HG03520 (cell line): ENCODE results near the gene NFKBIA.
"Not testable (repeated sequence)": the region's sequence is repeated elsewhere in the genome, so short reads cannot be mapped to it uniquely, and the experiment has no call there.

ENCODE experiments used
- ATAC-seq: cut with Tn5 transposase; IDR thresholded peaks from one replicate; pipeline ENCODE4 v1.9.1; 2021; ENCODE audit warnings: mild to moderate bottlenecking, moderate library complexity; ENCODE audit not compliant: unreplicated experiment

The NFKBIA gene

GRCh38 chr14:35392103-35392502 lies 12.4 kb downstream of the NFKBIA start:
- no peak for ATAC-seq

GRCh38 chr14:35391388-35391710 lies 13.2 kb downstream of the NFKBIA start:
- no peak for ATAC-seq

- peak; percentile 70 for ATAC-seq
Measured at GRCh38 chr14:35390577-35391387, 13.8 kb downstream of the NFKBIA start.

- no peak for ATAC-seq
Measured at GRCh38 chr14:35389315-35389667, 15.3 kb downstream of the NFKBIA start.

GRCh38 chr14:35388656-35389314 lies 15.8 kb downstream of the NFKBIA start:
- ATAC-seq: no peak

- no peak for ATAC-seq
Measured at GRCh38 chr14:35387713-35388579, 16.6 kb downstream of the NFKBIA start.

- no peak for ATAC-seq
Measured at GRCh38 chr14:35387219-35387618, 17.3 kb downstream of the NFKBIA start.

GRCh38 chr14:35386673-35387125 lies 17.9 kb downstream of the NFKBIA start:
- no peak for ATAC-seq

- no peak for ATAC-seq
Measured at GRCh38 chr14:35385042-35385839, 19.3 kb downstream of the NFKBIA start.

GRCh38 chr14:35384455-35385041 lies 20.0 kb downstream of the NFKBIA start:
- no peak for ATAC-seq

GRCh38 chr14:35383569-35384454 lies 20.7 kb downstream of the NFKBIA start:
- no peak for ATAC-seq

GRCh38 chr14:35380794-35381193 lies 23.8 kb downstream of the NFKBIA start:
- ATAC-seq: no peak

GRCh38 chr14:35379234-35379933 lies 25.2 kb downstream of the NFKBIA start:
- ATAC-seq: not testable (repeated sequence)

- ATAC-seq: no peak
Measured at GRCh38 chr14:35378425-35379233, 25.9 kb downstream of the NFKBIA start.

GRCh38 chr14:35375558-35376025 lies 29.0 kb downstream of the NFKBIA start:
- no peak for ATAC-seq

- no peak for ATAC-seq
Measured at GRCh38 chr14:35374263-35374712, 30.3 kb downstream of the NFKBIA start.

GRCh38 chr14:35373208-35373607 lies 31.3 kb downstream of the NFKBIA start:
- ATAC-seq: not testable (repeated sequence)

- no peak for ATAC-seq
Measured at GRCh38 chr14:35370969-35371368, 33.6 kb downstream of the NFKBIA start.
